HG02623 (cell line): ENCODE measurements around the gene RBM24.
"Not testable (repeated sequence)": the region's sequence is repeated elsewhere in the genome, so short reads cannot be mapped to it uniquely, and the experiment has no call there.

Source experiments
- ATAC-seq: cut with Tn5 transposase; IDR thresholded peaks from one replicate; pipeline ENCODE4 v1.9.1; 2021; ENCODE audit warnings: moderate library complexity; ENCODE audit not compliant: unreplicated experiment

RBM24 gene

DNA sequence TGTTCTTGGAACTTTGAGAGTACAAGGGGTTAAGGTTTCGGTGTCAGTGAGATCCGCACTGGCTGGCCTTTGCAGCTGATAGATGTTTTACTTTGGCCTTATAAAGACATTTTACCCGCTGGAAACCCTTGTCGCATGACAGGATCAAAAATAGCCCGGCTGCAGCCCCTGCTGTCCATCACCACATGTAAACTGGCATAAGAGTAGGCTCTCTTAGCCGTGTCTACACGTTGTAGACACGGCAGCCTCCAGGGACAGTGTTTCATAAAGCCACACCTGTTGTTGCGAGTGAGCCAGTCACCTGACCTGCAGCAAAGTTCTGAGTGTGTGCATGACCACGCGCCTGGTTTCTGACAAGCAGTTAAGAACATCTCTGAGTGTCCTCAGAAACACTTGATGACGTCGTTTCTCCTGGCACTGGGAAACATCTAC is 8.5 kb downstream of the RBM24 start:
- no peak for ATAC-seq

DNA sequence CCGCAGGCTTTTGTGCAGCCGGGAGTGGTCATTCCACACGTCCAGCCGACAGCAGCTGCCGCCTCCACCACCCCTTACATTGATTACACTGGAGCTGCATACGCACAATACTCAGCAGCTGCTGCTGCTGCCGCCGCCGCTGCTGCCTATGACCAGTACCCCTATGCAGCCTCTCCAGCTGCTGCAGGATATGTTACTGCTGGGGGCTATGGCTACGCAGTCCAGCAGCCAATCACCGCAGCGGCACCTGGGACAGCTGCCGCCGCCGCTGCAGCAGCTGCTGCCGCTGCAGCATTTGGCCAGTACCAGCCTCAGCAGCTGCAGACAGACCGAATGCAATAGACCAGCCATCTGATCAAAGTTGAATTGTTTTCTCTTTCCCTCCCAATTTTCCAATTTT is 10.6 kb downstream of the RBM24 start:
- no peak for ATAC-seq

DNA sequence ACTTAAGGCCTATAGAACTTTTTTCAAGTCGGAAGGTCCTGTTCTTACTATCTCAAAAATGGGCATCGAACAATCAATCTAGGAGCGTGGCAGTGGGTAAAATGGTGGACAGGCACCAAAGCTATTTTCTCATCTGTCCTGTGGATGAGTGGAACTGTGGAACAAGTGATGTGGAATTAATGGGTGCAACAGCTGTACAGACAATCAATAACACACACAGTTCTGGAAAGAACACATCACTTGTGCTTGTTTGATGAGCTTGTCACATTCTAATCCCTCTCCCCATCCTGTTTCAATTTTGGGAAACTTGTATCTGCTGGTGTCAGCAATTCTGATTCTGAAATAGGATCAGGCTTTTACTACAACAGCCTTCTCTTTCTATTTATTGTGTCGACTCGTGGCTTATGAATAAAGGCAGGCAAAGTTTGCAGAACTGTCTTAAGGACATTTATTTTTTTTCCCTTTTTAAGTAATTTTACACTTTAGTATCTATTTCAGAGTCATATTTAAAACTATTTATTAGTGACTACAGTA is 11.5 kb downstream of the RBM24 start:
- ATAC-seq: no peak

- no peak for ATAC-seq
Measured at GRCh38 chr6:17293395-17293794, 12.2 kb downstream of the RBM24 start.

DNA sequence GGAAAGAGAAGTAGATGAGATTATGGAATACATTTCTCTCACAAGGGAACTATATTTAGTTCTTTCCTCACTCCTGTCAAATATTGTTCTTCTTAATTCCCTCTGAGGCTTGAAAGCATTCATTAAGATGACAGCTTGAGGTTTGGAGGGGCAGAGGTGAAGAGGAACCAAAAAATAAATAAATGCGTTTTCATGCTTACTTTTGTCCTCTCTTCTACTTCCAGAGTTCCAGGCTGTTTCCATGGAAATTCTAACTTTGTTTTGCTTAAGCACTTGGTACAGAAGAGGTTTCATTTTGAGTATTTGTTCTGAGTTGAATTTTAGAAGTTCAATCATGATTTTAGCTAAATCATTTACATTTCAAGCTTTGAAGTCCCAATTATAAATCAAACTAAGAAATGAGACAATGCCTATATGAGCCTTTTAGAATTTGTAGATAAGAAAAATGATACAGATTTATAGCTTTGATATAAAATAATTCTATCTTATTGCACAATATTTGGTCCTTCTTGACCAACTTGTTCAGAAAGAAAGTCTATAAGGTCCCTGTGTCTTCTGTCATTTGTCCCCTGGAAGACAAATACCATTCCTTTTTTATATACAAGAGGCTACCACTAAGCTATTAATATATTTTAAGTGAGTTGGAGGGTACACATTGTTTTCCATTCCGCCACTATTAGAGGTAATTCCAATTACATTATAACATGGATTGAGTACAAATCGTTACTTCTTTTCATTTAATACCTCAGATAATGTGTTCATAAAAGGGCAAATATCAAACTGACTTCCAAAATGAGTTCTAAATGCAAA is 16.3 kb downstream of the RBM24 start:
- no peak for ATAC-seq

DNA sequence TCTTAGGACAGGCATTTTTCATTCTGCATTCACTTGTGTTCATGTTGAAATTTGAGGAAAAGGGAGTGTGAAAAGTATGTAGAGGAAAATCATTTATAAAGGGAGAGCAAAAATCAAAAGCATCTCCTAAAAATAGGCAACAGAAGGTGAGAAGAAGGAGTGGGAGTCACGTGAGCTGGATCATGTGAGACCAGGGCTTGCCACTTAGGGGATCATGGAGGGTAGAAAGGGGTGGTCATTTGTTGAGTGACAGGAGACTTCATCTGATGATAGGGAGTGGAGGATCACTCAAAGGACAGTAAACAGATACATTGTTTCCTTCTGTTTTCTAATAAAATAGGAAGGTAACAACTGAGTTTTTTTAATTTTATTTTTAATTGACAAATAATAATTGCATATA is 17.1 kb downstream of the RBM24 start:
- ATAC-seq: no peak

DNA sequence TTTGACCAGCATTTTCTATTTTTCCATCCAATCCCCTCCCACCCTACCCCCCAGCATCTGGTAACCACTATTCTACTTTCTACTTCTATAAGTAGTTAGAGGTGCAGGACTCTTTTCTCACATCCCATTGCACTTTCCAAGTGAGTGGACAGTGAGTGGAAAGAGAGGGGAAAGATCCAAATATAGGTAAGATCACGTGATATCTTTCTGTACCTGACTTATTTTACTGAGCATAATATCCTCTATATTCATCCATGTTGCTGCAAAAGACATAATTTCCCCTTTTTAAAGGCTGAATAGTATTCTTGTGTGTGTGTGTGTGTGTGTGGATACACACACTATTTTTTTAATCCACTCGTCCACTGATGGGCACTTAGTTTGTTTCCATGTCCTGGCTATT is 18.1 kb downstream of the RBM24 start:
- ATAC-seq: no peak

GRCh38 chr6:17299750-17300149 is 18.6 kb downstream of the RBM24 start:
- ATAC-seq: no peak

GRCh38 chr6:17300637-17301036 is 19.5 kb downstream of the RBM24 start:
- ATAC-seq: no peak

DNA sequence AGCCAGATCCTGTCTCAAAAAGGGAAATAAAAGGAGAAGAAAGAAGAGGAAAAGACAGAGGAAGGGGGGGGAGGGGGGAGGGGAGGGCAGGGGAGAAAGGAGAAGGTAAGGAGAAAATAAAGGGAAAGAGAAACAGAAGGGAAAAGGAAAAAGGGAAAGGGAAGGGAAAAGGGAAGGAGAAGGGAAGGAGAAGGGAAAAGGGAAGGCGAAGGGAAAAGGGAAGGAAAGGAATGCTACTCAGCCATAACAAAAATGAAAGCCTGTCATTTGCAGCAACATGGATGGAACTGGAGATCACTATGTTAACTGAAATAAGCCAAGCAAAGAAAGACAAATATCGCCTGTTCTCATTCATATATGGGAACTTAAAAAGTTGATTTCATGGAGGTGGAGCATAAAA is 22.3 kb downstream of the RBM24 start:
- ATAC-seq: no peak

- ATAC-seq: no peak
Measured at GRCh38 chr6:17305219-17306001, 24.2 kb downstream of the RBM24 start.

DNA sequence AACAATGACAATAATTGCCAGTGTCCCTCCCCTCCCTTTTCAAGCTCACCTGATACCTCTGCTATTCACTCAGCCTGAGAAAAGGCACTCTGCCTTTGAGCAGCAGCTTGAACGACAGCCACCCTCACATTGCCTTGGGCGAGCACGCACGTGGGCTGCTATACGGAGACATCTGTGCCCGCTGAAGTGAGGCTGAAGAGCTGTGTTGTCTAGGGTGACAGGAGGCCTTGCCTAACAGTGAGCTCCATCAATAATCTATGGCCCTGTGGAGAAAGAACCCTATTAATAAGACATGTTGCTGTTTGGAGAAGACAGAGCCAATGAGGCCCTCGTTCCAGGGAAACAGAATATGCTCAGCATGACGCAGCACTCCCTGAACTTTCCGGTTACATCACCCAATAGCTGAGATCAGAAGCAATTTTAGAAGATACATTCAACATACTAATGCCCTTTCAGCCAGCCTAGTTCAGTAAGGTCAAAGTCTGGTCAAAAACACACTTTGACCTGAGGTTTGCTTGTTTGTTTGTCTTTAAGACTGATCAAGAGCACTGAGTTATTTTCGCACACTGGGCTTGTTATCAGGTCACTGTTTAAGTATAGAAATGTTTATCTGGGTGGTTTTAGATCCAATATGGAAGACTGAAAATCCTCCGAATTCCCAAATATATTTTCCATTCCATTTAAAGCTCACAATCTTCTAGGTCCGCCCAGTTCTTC is 30.6 kb downstream of the RBM24 start:
- no peak for ATAC-seq

DNA sequence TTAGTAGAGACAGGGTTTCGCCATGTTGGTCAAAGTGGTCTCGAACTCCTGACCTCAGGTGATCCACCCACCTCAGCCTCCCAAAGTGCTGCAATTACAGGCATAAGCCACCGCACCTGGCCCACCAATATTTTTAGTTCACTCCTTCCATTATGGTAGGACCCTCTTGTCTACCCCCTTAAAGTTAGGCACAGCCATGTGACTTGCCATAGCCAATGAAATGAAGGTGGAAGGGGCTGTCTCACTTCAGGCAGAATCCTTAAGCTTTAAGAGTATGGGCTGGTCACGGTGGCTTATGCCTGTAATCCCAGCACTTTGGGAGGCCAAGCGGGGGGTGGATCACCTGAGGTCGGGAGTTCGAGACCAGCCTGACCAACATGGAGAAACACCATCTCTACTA is 32.1 kb downstream of the RBM24 start:
- not testable (repeated sequence) for ATAC-seq

DNA sequence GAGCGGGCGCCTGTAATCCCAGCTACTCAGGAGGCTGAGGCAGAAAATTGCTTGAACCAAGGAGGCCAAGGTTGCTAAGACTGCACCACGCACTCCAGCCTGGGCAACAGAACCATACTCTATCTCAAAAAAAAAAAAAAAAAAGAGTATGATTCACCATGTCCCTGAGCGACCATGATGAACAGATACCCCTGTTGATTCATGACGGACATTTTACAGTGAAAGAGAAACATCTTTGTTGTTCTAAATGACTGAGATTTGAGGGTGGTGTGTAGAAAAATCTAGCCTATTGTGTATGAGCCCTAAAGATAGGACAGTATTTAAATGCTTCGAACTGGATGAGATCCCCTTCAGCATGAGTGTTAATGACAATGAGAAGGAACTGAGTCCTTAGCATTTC is 32.8 kb downstream of the RBM24 start:
- ATAC-seq: no peak

DNA sequence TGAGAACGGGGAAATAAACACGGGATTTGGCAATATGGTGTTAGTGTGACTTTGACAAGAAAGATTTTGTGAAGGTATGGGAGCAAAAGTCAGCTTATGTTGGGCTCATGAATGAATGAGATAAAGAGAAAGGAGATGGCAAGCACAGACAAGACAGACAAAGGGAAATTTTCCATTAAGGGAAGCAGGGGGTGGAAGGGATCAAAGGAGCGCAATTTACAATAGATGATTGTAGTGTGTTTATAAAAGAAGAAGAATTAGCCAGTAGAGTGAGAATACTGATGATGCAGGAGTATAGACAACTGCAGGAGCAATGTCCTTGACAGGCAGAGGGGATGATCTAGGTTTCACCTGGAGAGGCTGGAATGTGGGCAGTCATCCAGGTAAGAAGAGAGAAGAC is 34.1 kb downstream of the RBM24 start:
- no peak for ATAC-seq

DNA sequence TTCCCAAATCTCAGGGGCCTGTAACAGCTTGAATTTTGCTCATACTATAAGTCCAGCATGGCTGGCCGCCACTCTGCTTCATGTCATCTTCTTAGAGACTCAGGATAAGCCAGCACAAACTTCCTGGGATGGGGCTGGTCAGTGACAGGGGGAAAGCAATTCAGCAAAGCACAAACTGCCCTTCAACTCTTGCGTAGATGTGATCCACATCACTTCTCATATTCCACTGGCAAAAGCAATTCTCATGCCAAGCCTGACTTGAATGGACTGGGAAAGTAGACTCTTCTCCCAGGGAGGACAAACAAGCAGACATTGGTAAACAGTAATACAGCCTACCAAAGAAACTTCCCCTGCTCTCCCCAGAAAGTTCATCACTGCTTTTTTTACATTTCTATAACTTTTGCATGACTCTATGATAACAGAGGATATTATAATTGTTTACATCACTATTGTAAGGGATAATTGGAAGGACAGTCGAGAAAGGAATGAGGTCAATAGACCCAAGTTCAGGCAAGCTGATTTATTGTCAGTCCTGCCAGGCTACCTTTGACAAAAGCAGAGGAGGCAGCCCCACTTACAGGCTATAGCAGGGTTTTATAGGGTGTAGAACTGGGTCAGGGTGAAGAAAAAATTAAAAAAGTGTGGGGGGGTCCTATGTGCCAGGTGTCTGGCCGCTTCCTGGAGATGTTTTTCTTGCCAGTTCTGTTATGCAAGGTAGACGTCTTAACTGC is 37.4 kb downstream of the RBM24 start:
- no peak for ATAC-seq

DNA sequence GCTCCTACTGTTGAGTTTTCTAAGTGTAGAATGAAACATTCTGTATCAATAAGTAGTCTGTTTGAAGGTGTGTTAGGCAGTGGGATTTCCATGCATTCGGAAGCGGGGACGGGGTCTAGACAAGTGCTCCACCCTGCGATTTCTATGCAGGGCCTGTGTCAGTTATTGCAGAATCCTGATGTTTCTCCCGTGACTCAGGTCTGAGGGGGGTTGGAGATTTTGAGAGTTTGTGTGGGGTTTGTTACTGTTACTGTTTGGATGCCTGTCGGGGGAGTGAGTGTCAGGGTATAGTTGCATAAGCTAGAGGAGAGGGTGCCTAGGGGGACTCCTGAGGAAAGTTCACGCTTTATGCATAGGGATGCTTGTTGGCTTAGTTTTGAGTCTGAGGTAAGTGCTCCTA is 39.1 kb downstream of the RBM24 start:
- not testable (repeated sequence) for ATAC-seq

GRCh38 chr6:17331238-17331637 is 50.1 kb downstream of the RBM24 start:
- ATAC-seq: no peak

- no peak for ATAC-seq
Measured at GRCh38 chr6:17334265-17334664, 53.1 kb downstream of the RBM24 start.

DNA sequence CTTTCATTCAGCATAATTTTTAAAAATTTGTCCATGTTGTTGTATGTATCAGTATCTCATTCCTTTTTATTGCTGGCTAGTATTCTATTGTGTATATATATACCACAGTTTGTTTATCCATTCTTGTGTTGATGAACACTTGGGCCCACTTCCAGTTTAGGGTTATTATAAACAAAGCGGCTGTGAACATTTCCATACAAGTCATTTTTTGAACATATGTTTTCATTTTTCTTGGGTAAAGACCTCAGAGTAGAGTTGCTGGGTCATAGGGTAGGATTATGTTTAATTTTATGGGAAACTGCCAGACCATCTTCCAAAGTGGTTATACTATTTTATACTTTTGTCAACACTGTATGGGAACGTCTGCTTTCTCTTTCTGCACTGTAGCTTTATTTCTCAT is 55.3 kb downstream of the RBM24 start:
- ATAC-seq: no peak

- no peak for ATAC-seq
Measured at GRCh38 chr6:17339308-17339670, 58.1 kb downstream of the RBM24 start.
